ENCODE measurements around the gene OR13C5.
"Not testable (repeated sequence)": the region's sequence is repeated elsewhere in the genome, so short reads cannot be mapped to it uniquely, and the experiment has no call there.

The OR13C5 gene

GRCh38 chr9:104599313-104599712 is at the start of gene OR13C5:
OR13C5 (minus strand) TSS chr9:104599413; CDS start chr9:104599413, 0 bp downstream.
- not testable (repeated sequence) for DNase-seq

GRCh38 chr9:104635456-104635855 is 36.2 kb upstream of the OR13C5 start:
- no peak for DNase-seq

- DNase-seq, result no peak
Observed at GRCh38 chr9:104633976-104634520, 34.8 kb upstream of the OR13C5 start.

- DNase-seq, result not testable (repeated sequence)
Observed at GRCh38 chr9:104625964-104626363, 26.8 kb upstream of the OR13C5 start.

- no peak for DNase-seq
Observed at GRCh38 chr9:104618104-104618503, 18.9 kb upstream of the OR13C5 start, which contains the start of gene OR13C9. OR13C9 (minus strand) TSS chr9:104618204; CDS start chr9:104618204, 0 bp downstream.

- DNase-seq, result no peak
Observed at GRCh38 chr9:104617418-104617817, 18.2 kb upstream of the OR13C5 start.

GRCh38 chr9:104611213-104611612 is 12.0 kb upstream of the OR13C5 start:
- DNase-seq, result no peak

GRCh38 chr9:104608336-104608735 is 9.1 kb upstream of the OR13C5 start:
- DNase-seq, result no peak

- no peak for DNase-seq
Observed at GRCh38 chr9:104606152-104606551, 6.9 kb upstream of the OR13C5 start.

- not testable (repeated sequence) for DNase-seq
Observed at GRCh38 chr9:104605527-104605926, 6.3 kb upstream of the OR13C5 start, which contains the start of gene OR13C2. OR13C2 (minus strand) TSS chr9:104605627; CDS start chr9:104605627, 0 bp downstream.

GRCh38 chr9:104604801-104605200 is 5.6 kb upstream of the OR13C5 start:
- no peak for DNase-seq

- not testable (repeated sequence) for DNase-seq
Observed at GRCh38 chr9:104598749-104599148, 464 bp downstream of the OR13C5 start.

- no peak for DNase-seq
Observed at GRCh38 chr9:104589626-104590025, 9.6 kb downstream of the OR13C5 start.

- no peak for DNase-seq
Observed at GRCh38 chr9:104586496-104587180, 12.6 kb downstream of the OR13C5 start.

GRCh38 chr9:104580562-104580961 is 18.7 kb downstream of the OR13C5 start:
- DNase-seq, result no peak

GRCh38 chr9:104577263-104577662 is 21.9 kb downstream of the OR13C5 start:
- no peak for DNase-seq

GRCh38 chr9:104575456-104575855 is 23.8 kb downstream of the OR13C5 start:
- no peak for DNase-seq

- no peak for DNase-seq
Observed at GRCh38 chr9:104572612-104573011, 26.6 kb downstream of the OR13C5 start.

- DNase-seq, result no peak
Observed at GRCh38 chr9:104568868-104569267, 30.3 kb downstream of the OR13C5 start, which contains the start of gene OR13C8. OR13C8 (plus strand) TSS chr9:104569168; CDS start chr9:104569168, 0 bp downstream.

GRCh38 chr9:104564358-104564757 is 34.9 kb downstream of the OR13C5 start:
- DNase-seq, result no peak

- DNase-seq, result no peak
Observed at GRCh38 chr9:104556830-104557634, 42.2 kb downstream of the OR13C5 start.

- DNase-seq, result no peak
Observed at GRCh38 chr9:104555521-104555920, 43.7 kb downstream of the OR13C5 start.

- DNase-seq, result no peak
Observed at GRCh38 chr9:104553261-104553660, 46.0 kb downstream of the OR13C5 start.

All from hippocampal formation (tissue), 2 donors.